Activated CD4-positive, alpha-beta T cell treated with anti-CD3 and anti-CD28 coated beads, Interleukin-2, amount 50 U/mL, for 16 hours (primary cell): Measurements from ENCODE around the gene MYNN.
"Not testable (repeated sequence)": the region's sequence is repeated elsewhere in the genome, so short reads cannot be mapped to it uniquely, and the experiment has no call there.

Experiments used
- DNase-seq: peaks from one replicate; pipeline ENCODE4 v3.0.0-alpha.2; 2020

The MYNN gene

GRCh38 chr3:169772897-169773816, at the start of gene MYNN:
Gene MYNN, plus strand, starts transcription at chr3:169773396. Its CDS starts 900 bp downstream, at chr3:169774296.
- peak; percentile 94 for DNase-seq

- DNase-seq = not testable (repeated sequence)
Measured at GRCh38 chr3:169731857-169732256, 41.3 kb upstream of the MYNN start.

- DNase-seq = no peak
Measured at GRCh38 chr3:169739067-169739466, 34.1 kb upstream of the MYNN start.

GRCh38 chr3:169744366-169745054, 28.7 kb upstream of the MYNN start:
- DNase-seq = no peak

GRCh38 chr3:169746924-169747323, 26.3 kb upstream of the MYNN start:
- no peak for DNase-seq

- peak; percentile 31 for DNase-seq
Measured at GRCh38 chr3:169748670-169749069, 24.5 kb upstream of the MYNN start.

GRCh38 chr3:169750665-169751064, 22.5 kb upstream of the MYNN start:
- no peak for DNase-seq

GRCh38 chr3:169751875-169752274, 21.3 kb upstream of the MYNN start:
- DNase-seq = no peak

- no peak for DNase-seq
Measured at GRCh38 chr3:169754711-169755110, 18.5 kb upstream of the MYNN start.

GRCh38 chr3:169755488-169755887, 17.7 kb upstream of the MYNN start:
- no peak for DNase-seq

GRCh38 chr3:169758359-169758994, 14.7 kb upstream of the MYNN start:
- no peak for DNase-seq

- peak; percentile 82 for DNase-seq
Measured at GRCh38 chr3:169759256-169759655, 13.9 kb upstream of the MYNN start.

- DNase-seq = no peak
Measured at GRCh38 chr3:169760479-169760878, 12.7 kb upstream of the MYNN start.

GRCh38 chr3:169764312-169764881, 8.8 kb upstream of the MYNN start:
- DNase-seq = peak; percentile 76

GRCh38 chr3:169764882-169765612, 8.1 kb upstream of the MYNN start, which contains the start of gene TERC:
Gene TERC, minus strand, starts transcription at chr3:169765060.
- DNase-seq = peak; percentile 96

GRCh38 chr3:169769287-169770181, 3.7 kb upstream of the MYNN start, which contains the start of gene ACTRT3:
Gene ACTRT3, minus strand, starts transcription at chr3:169769561. Its CDS starts 41 bp downstream, at chr3:169769520.
- DNase-seq = peak; percentile 74

GRCh38 chr3:169771497-169772304, 1.5 kb upstream of the MYNN start:
- DNase-seq = peak; percentile 83

GRCh38 chr3:169772305-169772896, 795 bp upstream of the MYNN start:
- DNase-seq = peak; percentile 66

- no peak for DNase-seq
Measured at GRCh38 chr3:169774186-169774585, 990 bp downstream of the MYNN start.

- DNase-seq = no peak
Measured at GRCh38 chr3:169777822-169778221, 4.6 kb downstream of the MYNN start.
